HG02642 (cell line): ENCODE results near the gene DCLK2.

Experiments used
- ATAC-seq: cut with Tn5 transposase; IDR thresholded peaks from one replicate; pipeline ENCODE4 v1.9.1; 2021; ENCODE audit warnings: mild to moderate bottlenecking; ENCODE audit not compliant: unreplicated experiment, poor library complexity

Gene DCLK2

DNA sequence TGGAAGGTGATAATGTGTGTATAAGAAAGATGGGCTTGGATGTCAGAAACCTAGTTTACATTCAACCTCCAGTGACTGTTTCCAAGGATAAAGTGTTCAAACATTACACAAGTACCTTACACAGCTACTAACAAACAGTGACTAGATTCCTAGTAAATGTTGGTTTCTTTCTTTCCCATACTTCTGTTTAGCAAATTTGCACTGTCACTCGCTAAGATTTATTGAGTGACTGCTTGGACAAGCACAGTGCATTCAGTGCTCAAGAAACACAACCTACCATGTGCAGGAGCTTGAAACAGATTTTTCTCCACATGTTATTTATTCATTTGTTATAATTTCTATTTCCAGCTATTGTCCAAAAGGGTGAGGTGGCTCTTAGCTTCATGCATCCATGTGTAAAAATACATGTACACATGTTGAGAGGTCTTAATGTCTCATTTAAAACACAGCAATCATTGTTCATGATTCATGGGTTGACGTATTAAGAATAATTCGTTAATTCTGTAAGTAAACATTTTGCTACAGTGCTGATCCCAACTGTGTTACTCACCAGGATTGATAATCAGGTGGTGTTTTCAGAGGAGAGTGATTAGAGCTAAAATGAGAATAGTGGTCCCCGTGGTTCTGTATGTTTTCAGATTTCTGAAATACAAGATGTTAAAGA, 153.0 kb downstream of the DCLK2 start:
- no peak for ATAC-seq

DNA sequence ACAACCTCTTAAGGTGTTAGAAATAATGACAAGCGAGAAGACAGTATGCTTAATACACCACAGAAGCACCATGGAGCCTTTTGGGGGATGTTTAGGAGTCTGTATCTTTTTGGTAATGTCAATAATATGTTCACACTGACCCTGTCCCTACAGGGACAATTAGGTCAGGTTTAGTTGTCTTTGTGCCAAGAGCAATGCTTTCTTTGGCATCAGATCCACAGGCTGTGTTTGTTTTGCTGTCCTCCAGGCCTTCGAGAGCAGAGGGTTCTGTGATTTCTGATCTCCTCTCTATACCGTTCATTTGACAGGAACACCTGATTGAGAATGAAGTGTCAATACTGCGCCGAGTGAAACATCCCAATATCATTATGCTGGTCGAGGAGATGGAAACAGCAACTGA, 153.8 kb downstream of the DCLK2 start:
- ATAC-seq: no peak

DNA sequence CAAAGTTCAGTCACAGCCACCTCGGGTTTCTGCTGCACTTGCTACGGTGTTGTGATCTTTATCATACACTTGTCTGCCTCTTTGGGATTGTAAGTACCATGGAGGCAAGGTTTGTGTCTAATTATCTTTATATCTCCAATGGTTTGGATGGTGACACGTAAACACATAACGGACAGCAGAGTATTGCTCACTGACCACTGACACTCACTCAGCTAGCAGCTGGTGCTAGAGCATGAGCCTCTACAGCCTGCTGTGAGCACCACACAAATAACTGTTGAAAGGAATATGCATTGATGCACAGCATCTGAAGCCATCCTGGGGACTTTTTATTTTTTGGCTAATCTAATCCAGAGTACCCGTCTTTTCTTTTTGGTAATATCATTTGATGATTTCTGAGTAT, 156.0 kb downstream of the DCLK2 start:
- ATAC-seq: no peak

DNA sequence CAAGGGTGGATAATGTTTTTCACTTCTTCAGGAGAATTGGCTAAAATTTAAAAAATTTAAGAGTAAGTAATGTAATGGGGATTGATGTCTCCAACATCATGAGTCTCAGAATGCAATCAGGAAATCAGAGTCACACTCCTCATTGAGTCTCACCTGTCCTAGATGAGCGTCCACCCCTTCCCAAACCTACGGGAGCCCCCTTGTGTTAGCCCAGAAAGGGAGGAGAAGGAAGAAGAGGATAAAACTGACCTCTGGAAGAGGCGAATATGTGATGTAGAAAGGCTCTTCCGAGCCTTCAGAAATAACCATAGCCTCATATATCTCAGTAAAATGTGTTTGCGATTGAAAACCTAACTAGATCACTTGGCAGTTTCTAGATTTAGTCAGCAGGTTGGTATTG, 157.1 kb downstream of the DCLK2 start:
- no peak for ATAC-seq

DNA sequence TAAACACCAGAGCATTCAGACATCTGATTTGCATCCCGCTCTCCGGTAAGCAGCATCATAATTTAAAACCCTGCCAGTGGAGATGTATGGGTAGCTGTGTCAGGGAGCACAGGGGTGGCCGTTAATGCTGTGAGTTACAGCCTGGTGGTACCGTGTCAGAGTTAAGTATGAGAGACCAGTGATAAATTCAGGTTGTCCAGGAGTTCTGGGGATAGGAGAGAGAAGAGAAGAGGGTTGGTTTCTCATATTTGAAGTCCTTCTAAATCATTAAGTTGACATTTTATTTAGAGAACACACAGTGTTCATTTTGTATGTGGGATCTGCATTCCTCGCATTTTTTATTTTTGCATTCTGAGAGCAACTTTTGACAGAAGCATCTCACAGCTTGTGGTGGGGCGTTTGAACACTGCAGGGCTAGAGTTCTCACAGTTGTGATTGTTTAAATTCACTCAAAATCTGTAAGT, 157.6 kb downstream of the DCLK2 start:
- ATAC-seq: no peak

DNA sequence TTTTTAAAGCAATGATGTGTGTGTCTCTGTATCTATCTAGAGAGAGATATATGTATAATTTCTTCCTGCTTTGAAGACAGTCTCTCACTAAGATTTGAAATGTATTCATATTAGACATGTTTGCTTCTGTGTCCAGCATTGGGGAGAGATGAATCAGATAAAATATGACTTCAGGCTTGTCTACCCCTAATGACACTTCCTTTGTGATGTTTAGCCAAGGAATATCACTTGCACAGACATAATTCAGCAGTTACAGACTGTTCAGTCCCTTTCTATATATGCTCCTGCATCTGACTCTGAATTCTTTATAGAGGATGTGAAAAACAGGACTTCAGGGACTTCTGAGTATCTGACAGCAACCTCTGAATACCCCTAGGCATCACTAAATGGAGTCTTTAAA, 158.4 kb downstream of the DCLK2 start:
- ATAC-seq: no peak

DNA sequence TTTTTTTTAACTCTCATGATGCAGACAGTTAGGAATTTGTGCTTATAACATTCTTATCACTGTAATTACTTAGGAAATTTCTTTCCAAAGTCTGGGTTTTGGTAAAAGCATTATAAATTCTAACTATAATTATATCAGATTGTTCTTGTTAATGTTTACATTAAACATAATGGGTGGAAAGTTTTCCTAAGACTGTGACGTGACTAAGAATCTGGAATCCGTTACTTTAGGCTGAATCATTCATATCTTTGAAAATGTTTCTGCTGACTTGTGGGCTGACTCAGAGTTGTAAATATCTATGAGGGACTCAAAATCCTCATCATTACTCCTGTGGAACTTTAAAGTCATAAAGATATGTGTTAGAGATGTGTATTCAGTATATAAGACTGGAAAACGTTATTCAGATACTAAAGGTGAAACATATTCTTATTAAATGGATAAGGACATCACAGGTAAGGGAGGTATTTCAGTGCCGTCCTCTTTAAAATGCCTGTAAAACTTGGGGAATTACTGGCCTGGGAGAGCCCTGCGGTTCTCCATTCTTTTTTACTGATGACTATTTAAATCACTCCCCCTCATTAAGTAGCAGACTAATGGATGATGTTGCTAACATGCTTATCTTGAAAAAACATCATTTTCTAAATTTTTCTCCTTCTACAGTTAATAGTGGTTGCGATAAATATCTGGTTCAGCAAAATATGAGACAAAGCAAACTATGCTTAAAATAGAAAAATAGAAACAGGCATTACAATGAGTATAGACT, 159.0 kb downstream of the DCLK2 start:
- ATAC-seq: no peak

DNA sequence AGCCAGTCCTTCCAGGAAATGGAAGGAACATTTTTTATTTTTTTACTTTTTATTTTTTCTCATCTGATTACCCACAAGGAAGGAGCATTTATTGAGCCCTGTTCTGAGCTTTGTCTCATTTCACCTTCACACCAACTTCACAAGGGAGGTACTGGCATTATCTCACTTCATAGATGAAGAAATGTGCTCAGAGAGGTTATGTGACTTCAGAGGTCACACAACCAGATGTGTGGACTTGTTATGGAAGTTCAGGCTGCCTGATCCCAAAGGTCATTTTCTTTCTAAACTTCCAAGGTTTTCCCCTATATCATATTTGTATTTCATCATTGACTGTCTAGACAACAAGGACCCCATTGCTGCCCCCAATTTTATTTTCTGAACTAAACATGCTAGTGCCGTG, 160.3 kb downstream of the DCLK2 start:
- no peak for ATAC-seq

DNA sequence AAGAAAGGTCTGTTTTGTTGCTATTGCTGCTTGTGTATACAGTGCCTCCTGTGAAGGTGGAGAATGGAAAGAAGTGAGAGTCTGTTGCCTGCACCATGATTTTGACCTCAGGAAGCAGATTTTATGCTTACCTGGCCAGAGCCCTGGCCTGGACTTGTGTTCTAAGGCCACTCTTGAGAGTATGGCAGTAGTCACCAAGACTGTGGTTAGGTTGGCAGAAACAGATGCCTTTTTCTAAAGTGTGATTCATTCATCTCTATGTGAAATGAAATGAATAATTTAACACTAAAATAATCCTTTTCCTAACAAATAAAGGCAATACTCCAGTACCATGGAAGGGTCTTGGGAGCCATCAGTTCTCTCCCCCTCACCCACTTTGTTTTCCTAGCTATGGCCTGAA, 161.8 kb downstream of the DCLK2 start:
- no peak for ATAC-seq

DNA sequence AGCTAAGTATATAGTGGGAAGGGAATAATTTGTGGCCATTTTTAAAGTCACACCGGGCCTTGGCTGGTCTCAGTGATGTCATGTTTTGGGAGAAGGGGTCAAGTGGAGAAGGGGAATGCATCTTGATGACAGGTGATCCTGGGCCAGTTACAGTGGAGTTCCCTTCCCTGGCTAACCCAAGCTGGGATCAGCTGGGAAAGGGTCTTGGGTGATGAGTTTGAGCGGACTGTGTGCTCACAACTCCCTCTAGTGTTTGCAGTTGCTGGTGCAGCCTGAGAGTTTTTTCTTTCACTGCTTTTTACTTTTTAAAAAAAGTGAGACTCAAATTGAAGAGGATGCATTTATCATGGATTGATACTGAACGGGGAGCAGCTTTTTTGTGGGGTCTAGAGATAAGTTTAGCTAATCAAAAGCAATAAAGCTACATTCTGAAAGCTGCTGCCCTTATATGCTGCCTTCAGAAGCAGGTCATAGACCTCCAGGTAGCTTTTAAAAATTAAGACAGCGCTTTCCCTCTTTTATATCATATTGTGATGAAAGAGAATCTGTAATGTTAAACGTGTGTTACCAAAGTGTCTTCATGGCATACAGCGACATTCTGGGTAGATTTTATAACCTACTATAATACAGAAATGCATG, 164.7 kb downstream of the DCLK2 start:
- no peak for ATAC-seq

DNA sequence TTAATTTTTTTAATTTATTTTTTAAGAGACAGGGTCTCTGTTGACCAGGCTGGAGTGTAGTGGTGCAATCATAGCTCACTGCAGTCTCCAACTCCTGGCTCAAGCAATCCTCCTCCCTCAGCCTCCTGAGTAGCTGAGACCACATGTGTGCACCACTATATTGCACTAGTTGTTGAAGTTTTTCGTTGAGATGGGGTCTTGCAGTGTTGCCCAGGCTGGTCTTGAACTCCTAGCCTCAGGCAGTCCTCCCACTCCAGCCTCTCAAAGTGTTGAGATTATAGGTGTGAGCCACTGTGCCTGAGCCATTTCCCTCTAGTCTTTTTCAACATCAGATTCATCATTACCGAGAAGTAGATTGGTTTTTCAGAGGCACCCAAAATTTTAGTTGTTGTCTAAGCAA, 165.7 kb downstream of the DCLK2 start:
- no peak for ATAC-seq

DNA sequence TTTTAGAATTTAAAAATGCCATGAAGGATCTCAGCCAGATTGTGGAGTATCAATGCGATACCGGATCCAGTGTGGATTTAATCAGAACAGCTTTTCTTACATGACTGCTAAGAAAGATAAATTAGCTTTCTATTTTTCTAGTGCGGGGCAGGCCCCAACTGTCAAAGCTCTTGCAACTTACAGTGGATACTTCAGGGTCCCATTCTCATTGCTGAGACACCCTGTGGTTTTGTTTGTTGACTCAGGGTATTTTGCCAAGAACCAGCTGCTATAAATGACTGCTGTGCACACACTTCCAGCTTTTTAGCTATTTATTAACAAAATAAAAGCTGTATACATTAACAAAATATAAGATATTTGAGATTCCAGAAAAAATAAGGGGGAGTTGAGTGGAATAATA, 166.4 kb downstream of the DCLK2 start:
- no peak for ATAC-seq

DNA sequence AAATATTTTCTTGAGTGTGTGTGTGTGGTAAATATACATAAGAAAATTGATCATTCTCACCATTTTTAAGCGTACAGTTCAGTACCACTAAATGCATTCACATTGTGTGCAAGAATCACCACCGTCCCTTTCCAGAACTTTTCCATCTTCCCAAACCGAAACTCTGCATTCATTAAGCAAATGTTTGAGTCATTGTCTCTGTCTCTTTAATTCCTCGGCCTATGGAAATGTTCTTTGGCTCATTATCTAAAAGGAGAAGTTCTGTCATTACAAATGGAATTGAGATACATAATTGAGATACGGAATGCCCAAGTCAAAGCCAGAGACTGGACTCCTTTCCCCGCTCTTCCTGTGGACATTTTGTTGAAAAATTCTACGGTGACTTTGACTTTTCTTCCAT, 168.9 kb downstream of the DCLK2 start:
- no peak for ATAC-seq

DNA sequence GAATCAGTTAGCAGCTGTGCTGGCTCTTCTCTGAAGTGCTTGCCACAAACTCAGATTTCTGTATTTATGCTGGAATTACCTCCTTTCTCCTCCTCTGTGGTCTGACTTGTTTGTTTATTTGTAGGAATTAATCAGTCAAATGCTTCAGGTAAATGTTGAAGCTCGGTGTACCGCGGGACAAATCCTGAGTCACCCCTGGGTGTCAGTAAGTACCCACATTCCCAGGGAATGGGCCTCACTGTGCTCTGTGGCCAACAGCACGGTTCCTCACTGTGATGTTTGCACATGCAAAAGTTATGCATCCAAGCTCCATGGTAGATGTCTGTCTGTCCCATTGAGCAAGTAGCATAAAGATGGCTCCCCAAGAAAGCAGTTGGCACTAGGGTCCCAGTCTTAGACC, 169.9 kb downstream of the DCLK2 start:
- ATAC-seq: no peak

DNA sequence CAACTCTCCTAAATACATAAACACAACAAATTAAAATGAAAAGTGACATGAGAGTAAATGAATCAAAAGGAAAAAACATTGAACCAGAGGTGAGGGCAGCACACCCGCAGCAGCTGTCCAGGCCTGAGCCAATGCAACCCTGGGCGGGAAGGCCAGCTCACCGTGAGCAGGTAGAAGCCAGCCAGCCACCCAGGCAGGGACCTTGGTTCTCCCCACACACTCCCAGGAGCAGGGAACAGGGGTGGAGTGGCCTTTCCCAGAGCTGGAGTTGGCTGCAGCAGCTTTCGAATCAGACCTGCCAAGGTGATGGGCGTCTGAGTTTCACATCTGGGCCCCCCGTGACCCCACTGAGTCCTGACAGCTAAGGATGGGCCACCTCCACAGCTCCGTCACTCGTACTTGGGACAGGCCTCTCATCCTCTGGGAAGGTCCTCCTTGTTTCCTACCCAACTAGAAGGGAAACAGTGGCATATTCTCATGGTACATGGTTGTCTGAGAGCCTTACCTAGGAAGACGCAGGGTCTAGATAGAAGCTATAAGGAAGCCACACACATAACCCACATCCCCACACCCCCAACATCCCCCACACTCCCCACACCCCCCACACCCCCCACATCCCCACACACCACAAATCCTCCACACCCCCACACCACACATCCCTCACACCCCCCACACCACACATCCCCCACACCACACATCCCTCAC, 172.2 kb downstream of the DCLK2 start:
- no peak for ATAC-seq

DNA sequence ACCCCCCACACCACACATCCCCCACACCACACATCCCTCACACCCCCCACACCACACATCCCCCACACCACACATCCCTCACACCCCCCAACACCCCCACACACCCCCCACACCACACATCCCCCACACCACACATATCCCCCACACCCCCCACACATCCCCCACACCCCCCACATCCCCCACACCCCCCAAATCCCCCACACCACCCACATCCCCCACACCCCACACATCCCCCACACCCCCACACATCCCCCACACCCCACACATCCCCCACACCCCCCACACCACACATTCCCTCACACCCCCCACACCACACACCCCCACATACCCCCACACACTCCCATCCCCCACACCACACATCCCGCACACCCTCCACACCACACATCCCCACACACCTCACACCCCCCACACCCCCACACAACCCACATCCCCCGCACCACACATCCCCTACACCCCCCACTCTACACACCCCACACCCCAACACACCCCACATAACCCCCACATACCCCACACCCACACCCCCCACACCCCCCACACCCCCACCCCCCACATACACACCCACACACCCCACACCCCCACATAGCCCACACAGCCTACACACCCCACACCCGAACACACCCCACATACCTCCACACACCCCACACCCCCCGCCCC, 172.9 kb downstream of the DCLK2 start:
- no peak for ATAC-seq

DNA sequence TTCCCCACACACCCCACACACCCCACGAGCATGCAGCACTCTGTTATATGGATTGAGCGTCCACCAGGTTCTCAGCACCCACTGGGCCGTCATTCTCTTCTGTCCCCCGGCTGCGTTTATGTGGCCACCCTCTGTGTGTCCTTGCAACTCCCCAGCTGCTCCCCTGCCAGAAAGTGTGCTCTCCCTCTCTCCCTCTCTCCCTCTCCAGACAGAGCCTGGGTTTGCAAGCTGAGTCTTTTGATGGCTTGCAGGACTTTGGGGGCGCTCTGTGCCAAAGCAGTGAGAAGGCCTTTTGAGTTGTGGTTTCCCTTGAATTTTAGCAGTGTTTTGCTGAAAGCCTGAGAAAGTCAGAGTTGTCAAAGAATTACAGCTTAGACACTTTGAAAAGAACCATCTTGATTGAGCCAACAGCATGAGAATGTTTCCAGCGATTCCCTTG, 173.5 kb downstream of the DCLK2 start:
- ATAC-seq: no peak

DNA sequence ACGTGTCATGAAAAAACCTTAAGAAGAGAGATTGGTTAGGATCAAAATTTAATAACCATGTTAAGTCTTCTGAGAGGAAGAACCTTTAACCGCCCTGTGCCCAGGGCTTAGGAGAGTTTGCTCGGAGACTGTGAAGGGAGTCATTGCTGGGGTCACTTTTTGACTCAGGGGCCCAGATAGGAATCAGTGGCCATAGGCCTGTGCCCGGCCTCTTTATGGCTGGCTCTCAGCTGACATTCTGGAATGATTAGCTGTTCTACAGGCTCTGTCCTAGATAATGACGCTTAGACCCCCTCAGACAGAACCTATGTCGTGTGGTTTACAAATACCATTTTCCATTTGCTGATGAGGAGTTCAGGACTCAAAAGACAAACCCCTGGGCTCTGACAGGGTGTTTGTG, 174.1 kb downstream of the DCLK2 start:
- ATAC-seq: no peak

DNA sequence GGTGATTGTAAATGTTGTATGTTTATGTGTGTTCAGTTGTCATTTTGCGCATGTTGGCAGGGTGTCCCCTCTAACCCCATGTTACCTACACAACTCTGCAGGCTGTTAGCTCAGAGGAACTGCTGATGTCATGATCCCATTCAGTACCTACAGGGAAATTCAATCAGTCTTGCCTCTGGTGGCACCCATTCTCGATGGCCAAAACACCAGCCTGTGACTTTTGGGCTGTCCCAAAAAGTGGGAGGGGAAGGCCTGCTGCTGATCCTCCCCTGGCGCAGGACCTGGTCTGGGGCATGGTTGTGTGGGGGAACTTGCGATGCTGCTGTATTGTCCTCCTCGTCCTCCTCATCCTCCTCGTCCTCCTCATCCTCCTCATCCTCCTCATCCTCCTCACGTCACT, 174.5 kb downstream of the DCLK2 start:
- ATAC-seq: no peak

DNA sequence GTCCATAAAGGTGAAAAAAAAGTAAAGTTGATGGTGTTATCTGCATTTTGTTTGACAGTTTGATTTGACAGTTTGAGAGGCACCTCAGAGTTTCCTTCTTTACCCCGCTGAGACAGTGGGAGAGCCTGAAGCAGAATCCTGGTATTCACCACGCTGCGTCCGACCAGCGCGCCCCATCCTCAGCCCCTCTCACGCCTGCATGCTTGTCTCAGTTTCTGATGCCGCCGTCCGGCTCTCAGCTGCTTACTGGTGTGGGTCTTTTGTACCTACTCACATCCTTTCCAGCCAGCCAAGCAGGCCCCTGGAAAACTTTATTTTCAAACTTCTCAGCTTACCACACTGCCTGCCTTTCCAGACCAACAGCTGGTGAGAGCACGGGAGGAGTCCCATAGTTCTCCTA, 175.2 kb downstream of the DCLK2 start:
- ATAC-seq: no peak
